A549 (cell line): ENCODE data around the gene BCL11B.

Experiments
- ELK1 ChIP-seq: fragments of 150-350 bp; IDR thresholded peaks from 2 replicates; pipeline ENCODE4 v1.6.1; 2014; ENCODE audit warnings: low read depth, mild to moderate bottlenecking, low read length
- EP300 ChIP-seq, 2 experiments: fragments of >200 bp; sonication (Bioruptor Twin); formaldehyde crosslinking; IDR thresholded peaks; 2 replicates in 1 of 2; 3 replicates in 1 of 2; pipeline ENCODE4 v1.6.1; 2016 to 2017
- HDAC2 ChIP-seq: fragments of 200-600 bp; sonication (generic); IDR thresholded peaks from 2 replicates; pipeline ENCODE4 v1.6.1; 2016
- RAD21 ChIP-seq, 2 experiments: fragments of >200 bp in 1 of 2; sonication (Bioruptor Twin) in 1 of 2; formaldehyde crosslinking in 1 of 2; IDR thresholded peaks in 1 of 2; conservative IDR thresholded peaks in 1 of 2; 2 replicates in 1 of 2; 3 replicates in 1 of 2; pipeline ENCODE4 v1.6.1; 2012 to 2018; ENCODE audit warnings: inconsistent platforms in 1 of 2
- RCOR1 ChIP-seq: fragments of 150-350 bp; IDR thresholded peaks from 2 replicates; pipeline ENCODE4 v1.6.1; 2014; ENCODE audit warnings: antibody characterized with exemption, low read length, low read depth

GRCh38 chr14:99320621-99321235 lies 48.7 kb upstream of the BCL11B start:
- TF ChIP-seq ELK1, result no peak
- TF ChIP-seq RAD21 (conservative IDR thresholded peaks at IDR 0.05 in 1 of 2, IDR thresholded peaks at IDR 0.05 in 1 of 2), result no peak
- TF ChIP-seq EP300 (IDR thresholded peaks at IDR 0.05), result no peak
- no peak for TF ChIP-seq RCOR1
- TF ChIP-seq HDAC2, result no peak
